ENCODE data around the gene MAN1B1. TPM values are rescaled to one million over a fixed set of nuclear protein-coding genes. Genes with fewer than 3 reads are reported as not detected.

Gene MAN1B1
- total RNA-seq, 1 donor from 2014 or later, result 34.1 TPM

- peak overlapping the region; percentile 77 for H3K27ac ChIP-seq
- no peaks in the 10 kb centered on the region for H3K27me3 ChIP-seq
- peak overlapping the region; percentile 68 to 77 for H3K4me3 ChIP-seq
- H3K36me3 ChIP-seq, result peaks cover 0 to 29% of the 10 kb centered on the region in 2 donors
- intact Hi-C loops (cut with DNase I), result no loop called here
- no peaks in the 10 kb centered on the region for H3K9me3 ChIP-seq
- DNase-seq (ENCODE audit: extremely low spot score in 2 of 2), result no peak
- TF ChIP-seq POLR2AphosphoS5 (IDR thresholded peaks at IDR 0.05; ENCODE audit: insufficient read depth in 1 of 2, low read depth in 1 of 2) (no peak), POLR2A (IDR thresholded peaks at IDR 0.05) (no peak), CTCF (IDR thresholded peaks at IDR 0.05) (no peak)
- peaks cover 25% of the 10 kb centered on the region for H3K4me1 ChIP-seq
Measured at GRCh38 chr9:137076636-137077009, 10.2 kb upstream of the MAN1B1 start.

GRCh38 chr9:137077010-137077747 lies 9.6 kb upstream of the MAN1B1 start, which contains the start of gene UAP1L1:
Gene UAP1L1 (plus strand): TSS chr9:137077517. CDS start chr9:137077533, 16 bp downstream.
- no peaks in the 10 kb centered on the region for H3K27me3 ChIP-seq
- intact Hi-C loops (cut with DNase I), result no loop called here
- H3K4me3 ChIP-seq, result peak within 1 kb of the TSS; percentile 68 to 77
- peaks cover 25% of the 10 kb centered on the region for H3K4me1 ChIP-seq
- no peak for DNase-seq (ENCODE audit: extremely low spot score in 2 of 2)
- no peaks in the 10 kb centered on the region for H3K9me3 ChIP-seq
- H3K36me3 ChIP-seq, result peaks cover 0 to 34% of the 10 kb centered on the region in 2 donors
- TF ChIP-seq CTCF (IDR thresholded peaks at IDR 0.05) (no peak), POLR2A (IDR thresholded peaks at IDR 0.05) (peak in 1 of 2 donors; percentile 66), POLR2AphosphoS5 (IDR thresholded peaks at IDR 0.05; ENCODE audit: insufficient read depth in 1 of 2, low read depth in 1 of 2) (peak; percentile 24 to 43)
- H3K27ac ChIP-seq, result peak within 1 kb of the TSS; percentile 77

GRCh38 chr9:137077758-137078693 lies 8.8 kb upstream of the MAN1B1 start:
- TF ChIP-seq POLR2AphosphoS5 (IDR thresholded peaks at IDR 0.05; ENCODE audit: insufficient read depth in 1 of 2, low read depth in 1 of 2) (peak in 1 of 2 donors; percentile 28), POLR2A (IDR thresholded peaks at IDR 0.05) (no peak)
- no peaks in the 10 kb centered on the region for H3K27me3 ChIP-seq
- H3K4me1 ChIP-seq, result peaks cover 31% of the 10 kb centered on the region
- peaks cover 0 to 34% of the 10 kb centered on the region in 2 donors for H3K36me3 ChIP-seq
- H3K4me3 ChIP-seq, result peak overlapping the region; percentile 68 to 77
- no peak for DNase-seq (ENCODE audit: extremely low spot score in 2 of 2)
- H3K9me3 ChIP-seq, result no peaks in the 10 kb centered on the region
- peak overlapping the region; percentile 77 for H3K27ac ChIP-seq
- intact Hi-C loops (cut with DNase I), result no loop called here

- TF ChIP-seq POLR2AphosphoS5 (IDR thresholded peaks at IDR 0.05; ENCODE audit: insufficient read depth in 1 of 2, low read depth in 1 of 2), result no peak
- TF ChIP-seq CTCF (IDR thresholded peaks at IDR 0.05), result no peak
- TF ChIP-seq POLR2A (IDR thresholded peaks at IDR 0.05), result no peak
- Histone ChIP-seq H3K27ac (no peak overlapping the region), H3K4me3 (peak overlapping the region; percentile 68 to 77), H3K4me1 (peaks cover 39% of the 10 kb centered on the region), H3K27me3 (no peaks in the 10 kb centered on the region), H3K9me3 (no peaks in the 10 kb centered on the region), H3K36me3 (peaks cover 0 to 34% of the 10 kb centered on the region in 2 donors)
- intact Hi-C loops (cut with DNase I), result no loop called here
- DNase-seq (ENCODE audit: extremely low spot score in 2 of 2), result no peak
Measured at GRCh38 chr9:137078701-137079400, 7.9 kb upstream of the MAN1B1 start.

- intact Hi-C loops (cut with DNase I), result no loop called here
- TF ChIP-seq POLR2A (IDR thresholded peaks at IDR 0.05), result no peak
- no peak for TF ChIP-seq CTCF (IDR thresholded peaks at IDR 0.05)
- no peak for TF ChIP-seq POLR2AphosphoS5 (IDR thresholded peaks at IDR 0.05; ENCODE audit: insufficient read depth in 1 of 2, low read depth in 1 of 2)
- H3K27me3 ChIP-seq, result no peaks in the 10 kb centered on the region
- H3K4me1 ChIP-seq, result peaks cover 45% of the 10 kb centered on the region
- peaks cover 0 to 34% of the 10 kb centered on the region in 2 donors for H3K36me3 ChIP-seq
- H3K27ac ChIP-seq, result no peak overlapping the region
- no peak for DNase-seq (ENCODE audit: extremely low spot score in 2 of 2)
- no peak overlapping the region for H3K4me3 ChIP-seq
- no peaks in the 10 kb centered on the region for H3K9me3 ChIP-seq
Measured at GRCh38 chr9:137079401-137079787, 7.4 kb upstream of the MAN1B1 start.
